Stimulated activated CD4-positive, alpha-beta T cell treated with anti-CD3 and anti-CD28 coated beads, Interleukin-15, amount 100 ng/mL, for 48 hours (primary cell): ENCODE results near the gene UBE2D3.
"Not testable (repeated sequence)": the region's sequence is repeated elsewhere in the genome, so short reads cannot be mapped to it uniquely, and the experiment has no call there.

Experiments used
- DNase-seq, 2 donors: peaks; one replicate each; pipeline ENCODE4 v3.0.0-alpha.2; 2020; ENCODE audit warnings: low read depth in 2 of 2

The UBE2D3 gene

DNA sequence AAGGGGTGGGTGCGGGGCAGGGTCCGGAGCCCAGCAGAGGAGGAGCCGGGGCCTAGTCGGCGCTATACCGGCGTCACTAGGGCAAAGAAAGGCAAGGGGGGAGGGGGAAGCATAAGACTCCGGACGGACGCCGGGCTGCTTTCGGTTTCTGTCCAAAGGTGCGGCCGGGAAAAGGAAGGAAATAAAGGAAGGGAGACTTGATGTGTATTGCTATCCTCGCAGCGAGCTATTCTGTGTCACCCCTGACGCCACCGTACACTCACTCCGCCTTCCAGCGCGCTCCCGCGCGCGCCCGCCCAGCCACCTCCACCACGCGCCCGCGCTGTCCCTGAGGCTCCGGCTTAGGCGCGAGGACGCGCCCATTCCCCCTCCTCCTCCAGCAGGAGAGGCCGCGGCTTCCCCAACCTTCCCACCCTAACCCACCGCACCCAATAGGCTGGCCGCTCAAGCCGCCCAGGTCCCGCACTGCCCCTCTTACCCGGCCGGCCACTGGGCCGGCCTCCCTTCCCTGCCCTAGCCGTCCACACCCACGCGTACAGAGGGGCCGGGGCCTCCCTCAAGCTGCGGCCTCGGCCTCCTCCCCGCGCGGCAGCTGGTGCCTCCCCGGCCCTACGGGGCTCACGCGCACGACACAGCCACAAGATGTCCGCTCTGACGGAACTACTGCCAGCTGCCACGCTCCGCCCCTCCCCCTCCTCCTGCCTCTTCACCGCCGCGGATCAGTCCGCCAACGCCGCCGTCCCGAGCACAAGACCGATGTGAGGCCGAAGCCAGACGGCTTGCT, at the start of gene UBE2D3:
UBE2D3 (minus strand) TSS at position 662 of the 784 bp plus-strand sequence. CDS start 1,043 bp downstream, outside the sequence.
- peak; percentile 93 to 96 for DNase-seq

DNA sequence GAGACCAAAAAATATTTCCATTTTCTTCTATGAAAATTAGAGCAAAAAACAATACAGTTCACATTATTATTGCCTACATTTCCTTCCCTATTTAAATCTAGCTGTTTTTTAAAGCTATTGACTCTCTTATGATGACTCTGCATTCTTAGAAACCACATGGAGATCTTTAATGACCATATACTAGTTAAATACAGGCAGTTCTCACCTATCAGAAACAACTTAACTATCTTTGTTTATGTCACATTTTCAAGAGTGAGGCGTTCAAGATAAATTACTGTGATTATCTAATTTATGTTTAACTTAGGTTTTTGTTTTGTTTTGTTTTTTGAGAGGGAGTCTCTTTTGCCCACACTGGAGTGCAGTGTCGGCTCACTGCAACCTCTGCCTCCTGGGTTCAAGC, 44.4 kb upstream of the UBE2D3 start:
- no peak for DNase-seq

DNA sequence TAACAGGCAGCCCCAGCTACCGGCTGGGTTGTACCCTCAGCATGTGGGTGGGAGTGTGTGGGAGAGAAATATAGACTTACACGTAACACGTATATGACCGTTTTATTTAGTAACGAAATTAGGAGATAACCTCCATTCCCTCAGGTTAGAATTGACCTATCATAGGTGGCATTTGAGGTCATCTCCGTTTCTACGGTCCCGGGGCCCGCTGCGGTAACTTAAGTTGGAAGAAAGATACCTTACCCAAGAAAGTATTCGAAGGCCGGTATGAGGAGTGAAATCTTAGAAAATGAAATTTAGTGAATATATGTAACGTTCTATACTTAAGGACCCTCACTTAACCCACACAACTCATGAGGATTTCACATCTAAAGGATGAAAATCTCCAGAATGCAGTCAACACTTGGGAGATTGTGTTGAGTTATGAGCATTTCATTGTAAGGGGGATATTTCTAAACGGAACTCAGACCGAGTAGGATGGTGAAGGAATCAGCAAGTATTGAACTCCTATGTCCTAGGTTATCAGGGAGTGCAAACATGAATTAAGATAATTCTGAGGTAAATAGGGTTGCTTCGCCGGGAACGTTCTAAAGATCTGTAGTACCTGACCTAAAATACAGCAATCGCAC, 42.3 kb upstream of the UBE2D3 start:
- peak; percentile 41 to 49 for DNase-seq

DNA sequence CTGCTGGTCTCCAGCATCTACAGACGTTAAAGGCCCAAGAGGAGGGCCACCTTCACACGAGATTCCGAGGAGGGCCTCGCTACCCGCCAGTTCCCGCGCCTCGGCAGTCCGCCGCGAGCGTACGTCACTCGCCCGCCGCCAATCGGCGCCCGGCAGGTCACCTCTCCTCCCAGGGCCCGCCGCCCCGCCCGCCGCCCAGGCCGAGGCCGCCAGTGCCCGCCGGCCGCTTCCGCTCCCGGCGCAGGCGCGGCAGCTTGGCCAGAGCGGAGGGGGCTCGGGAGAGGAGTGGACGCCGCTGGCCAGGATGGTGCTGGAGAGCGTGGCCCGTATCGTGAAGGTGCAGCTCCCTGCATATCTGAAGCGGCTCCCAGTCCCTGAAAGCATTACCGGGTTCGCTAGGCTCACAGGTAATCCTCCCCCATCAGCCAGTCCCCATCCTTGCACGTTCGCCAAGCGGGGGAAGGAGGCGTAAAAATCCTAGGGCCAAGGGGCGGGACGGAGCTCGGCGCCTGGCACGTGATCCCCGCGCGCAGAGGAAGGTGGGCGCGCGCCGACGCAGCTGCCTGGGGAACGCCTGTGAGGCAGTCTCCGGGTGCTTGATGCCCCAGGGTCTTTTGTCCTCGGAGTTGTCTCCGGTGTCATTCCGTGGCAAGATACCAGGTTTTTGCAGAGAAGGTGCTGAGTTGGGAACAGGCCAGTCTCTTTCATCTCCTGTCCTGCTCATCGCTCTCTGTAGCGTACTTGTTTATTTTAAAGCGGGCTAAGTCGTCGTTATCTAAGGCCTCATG, 41.6 kb upstream of the UBE2D3 start, which contains the start of gene CISD2:
CISD2 (plus strand) TSS at position 212 of the 788 bp plus-strand sequence; CDS start at position 305, 93 bp downstream.
- peak; percentile 88 for DNase-seq

DNA sequence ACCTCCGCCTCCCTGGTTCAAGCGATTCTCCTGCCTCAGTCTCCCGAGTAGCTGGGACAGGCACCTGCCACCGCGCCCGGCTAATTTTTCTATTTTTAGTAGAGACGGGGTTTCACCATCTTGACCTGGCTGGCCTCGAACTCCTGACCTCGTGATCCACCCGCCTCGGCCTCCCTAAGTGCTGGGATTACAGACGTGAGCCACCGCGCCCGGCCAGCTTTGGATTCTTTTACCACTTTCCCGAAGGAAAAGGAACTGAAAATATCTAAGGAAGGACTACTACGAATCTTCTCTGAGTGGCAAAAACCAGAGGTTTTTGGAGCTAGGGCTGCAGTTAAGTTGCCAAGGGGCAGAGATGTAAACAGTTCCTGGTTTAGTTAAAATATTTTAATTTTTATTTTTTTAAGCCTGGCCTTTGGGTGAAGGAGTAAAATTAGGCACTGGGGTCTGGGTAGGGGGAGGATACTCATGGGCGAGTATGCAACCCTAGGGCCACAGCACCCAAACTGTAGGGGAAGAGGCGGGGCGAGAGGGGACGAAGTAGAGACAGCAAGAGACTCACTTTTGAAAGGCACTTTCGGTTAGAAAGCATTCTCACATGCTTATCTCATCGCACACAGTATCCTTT, 40.9 kb upstream of the UBE2D3 start:
- DNase-seq, result no peak

DNA sequence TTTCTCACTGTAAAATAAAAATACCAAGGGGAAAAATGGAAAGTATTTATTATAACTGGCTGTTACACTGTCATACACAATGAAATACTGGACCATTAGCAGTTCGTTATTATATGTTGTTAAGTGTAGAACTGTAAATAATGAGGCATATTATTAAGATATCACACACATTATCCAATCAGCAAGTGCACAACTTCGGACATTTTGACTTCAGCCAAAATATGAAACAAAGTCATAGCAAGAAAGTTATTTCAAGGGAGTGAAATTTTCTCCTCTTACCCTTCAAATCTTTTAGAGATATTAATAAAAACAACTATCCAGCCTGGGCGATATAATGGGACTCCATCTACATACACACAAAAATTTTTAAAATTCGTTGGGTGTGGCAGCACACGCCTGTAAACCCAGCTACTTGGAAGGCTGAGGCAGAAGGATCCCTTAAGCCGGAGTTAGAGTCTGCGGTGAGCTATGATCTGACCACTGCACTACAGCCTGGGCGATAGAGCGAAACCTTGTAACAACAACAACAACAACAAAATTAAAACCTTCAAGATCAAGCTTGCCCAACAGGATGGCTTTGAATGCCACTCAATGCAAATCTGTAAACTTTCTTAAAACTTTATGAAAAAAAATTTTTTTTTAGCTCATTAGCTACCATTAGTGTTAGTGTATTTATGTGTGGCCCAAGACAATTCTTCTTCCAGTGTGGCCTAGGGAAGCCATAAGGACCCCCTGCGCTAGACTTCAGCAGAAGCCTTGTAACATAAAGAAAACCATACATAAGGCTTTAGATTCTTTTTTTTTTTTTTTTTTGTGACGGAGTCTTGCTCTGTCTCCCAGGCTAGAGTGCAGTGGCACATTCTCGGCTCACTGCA, 40.2 kb upstream of the UBE2D3 start:
- no peak for DNase-seq

DNA sequence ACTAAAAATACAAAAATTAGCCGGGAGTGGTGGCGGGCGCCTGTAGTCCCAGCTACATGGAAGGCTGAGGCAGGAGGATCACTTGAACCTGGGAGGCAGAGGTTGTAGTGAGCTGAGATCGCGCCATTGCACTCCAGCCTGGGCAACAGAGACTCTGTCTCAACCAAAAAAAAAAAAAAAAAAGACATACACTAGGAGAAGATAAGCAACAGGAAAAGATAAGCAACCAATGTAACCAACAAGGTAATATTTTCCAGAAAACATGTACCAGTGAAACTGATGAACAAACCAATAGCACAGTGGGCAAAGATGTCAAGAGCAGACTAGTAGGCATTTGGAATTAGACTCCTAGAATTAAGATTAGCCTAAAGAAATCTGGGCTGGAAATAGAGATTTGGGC, 38.0 kb upstream of the UBE2D3 start:
- DNase-seq, result not testable (repeated sequence)

DNA sequence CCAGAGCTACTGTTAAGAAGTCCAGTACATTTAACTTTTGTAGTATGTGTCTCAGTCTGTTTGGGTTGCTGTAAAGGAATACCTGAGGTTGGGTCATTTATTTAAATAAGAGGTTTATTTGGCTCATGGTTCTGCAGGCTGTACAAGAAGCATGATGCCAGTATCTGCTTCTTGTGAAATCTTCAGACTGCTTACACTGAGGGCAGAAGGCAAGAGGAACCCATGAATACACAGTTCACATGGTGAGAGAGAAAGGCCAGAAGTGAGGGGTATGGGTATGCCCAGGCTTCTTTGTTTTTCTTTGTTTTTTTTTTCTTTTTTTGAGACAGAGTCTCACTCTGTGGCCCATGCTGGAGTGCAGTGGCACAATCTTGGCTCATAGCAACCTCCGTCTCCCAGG, 35.4 kb upstream of the UBE2D3 start:
- no peak for DNase-seq

DNA sequence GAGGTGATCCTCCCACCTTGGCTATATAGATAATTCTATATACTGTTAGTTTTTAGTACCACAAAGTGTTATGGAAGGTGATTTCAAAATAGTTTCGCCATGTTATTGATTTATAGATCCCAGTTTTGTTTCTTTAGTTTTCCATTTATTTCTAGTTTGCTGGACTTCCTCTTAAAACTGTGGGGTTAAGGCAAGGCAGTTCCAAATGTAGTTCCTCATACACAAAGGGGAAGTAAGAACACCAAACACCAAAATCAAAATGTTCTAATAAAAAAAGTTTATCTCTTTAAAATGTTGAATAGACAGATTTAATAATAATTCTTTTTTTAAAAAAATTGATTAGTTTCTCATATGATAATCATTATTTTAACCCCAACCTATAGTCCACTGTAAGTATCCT, 34.7 kb upstream of the UBE2D3 start:
- DNase-seq, result no peak

DNA sequence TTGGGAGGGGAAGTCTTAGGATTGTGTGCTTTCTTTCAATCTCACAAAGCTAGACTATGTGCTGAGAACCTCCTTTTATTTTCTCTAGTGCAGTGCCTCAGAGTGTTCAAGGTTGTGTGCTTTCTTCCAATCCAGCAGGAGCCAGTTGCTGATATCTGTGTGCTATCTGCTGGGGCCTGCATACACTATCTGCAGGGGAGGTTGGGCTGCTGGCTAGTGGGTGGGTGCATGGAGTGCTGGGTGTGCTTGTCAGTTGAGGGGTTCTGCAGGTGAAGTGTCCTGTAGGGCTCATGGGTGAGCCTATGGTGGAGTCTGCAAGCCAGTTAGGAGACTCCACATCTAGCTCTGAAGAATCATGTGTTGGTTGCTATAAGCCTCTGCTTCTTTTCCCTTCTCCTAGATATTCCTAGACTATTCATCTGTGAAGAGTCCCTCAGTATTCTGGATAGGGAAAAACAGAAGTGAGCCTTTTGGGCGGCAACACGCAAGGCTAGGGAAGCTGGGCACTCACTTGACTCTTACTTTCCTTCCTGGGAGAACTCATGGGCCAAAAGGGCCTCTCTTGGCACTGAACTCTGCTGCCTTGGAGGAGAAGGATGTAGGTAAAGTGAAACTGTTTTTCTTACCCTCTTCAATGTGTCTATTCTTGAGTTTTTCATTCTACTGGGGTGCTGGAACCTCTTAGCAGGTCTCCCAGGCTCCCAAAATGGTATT, 33.4 kb upstream of the UBE2D3 start:
- no peak for DNase-seq

DNA sequence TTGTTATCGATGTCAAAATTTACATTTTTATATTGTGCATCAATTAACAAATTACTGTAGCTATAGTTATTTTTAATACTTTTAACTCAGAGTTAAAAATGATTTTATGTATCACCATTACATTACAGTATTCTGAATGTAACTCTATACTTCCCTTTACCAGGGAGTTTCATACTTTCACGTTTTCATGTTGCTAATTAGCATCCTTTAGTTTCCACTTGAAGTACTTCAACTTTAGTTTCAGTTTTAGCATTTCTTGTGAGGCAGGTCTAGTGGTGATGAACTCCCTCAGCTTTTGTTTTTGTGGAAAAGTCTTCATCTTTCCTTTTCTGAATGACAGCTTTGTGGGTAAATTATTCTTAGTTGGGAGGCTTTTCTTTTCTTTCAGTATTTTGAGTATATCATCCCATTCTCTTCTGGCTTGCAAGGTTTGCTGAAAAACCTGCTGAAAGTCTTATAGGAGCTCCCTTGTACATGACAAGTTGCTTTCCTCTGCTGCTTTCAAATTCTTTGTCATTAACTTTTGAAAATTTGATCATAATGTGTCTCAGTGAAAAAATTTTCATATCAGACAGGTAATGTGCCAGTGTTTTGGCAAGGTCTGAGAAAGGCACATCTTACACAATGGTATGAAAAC, 31.6 kb upstream of the UBE2D3 start:
- no peak for DNase-seq

DNA sequence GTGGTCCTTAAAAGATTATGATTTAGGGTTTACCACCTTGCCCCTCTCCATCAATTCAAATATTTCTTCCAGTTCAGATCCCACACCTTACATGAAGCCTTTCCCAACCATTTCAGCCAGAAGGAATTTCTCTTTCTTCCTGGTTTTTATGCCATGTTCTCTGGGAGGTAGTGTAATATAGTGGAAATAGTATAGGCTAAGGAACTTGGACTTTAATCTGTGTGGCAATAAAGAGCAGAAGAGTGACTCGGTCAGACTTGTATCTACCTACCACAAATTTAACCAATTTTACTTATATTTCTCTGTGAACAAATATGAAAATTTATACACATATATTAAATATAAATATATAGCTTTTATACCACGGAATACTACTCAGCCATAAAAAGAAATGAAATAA, 23.0 kb upstream of the UBE2D3 start:
- no peak for DNase-seq

DNA sequence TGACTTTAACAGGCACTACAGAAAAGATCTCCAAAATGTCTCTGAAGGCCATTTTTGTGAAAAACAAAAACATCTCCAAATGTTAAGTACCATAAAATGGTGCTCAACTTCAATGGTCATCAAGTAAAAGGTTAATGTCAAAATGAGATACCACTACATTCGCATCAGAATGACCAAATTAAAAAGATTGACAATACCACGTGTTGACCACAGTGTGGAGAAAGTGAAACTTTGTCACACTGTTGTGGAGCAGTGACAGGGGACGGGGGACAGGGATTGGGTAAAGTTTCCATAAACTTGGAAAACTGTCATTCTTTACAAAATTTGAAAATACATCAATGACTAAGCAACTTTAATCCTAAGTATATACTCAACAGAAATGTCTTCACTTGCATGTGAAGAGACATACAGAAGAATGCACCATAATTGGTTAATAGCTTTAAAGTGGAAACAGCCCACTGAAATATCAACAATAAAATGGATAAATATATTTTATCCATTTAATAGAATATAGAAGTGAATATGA, 22.3 kb upstream of the UBE2D3 start:
- DNase-seq, result no peak

DNA sequence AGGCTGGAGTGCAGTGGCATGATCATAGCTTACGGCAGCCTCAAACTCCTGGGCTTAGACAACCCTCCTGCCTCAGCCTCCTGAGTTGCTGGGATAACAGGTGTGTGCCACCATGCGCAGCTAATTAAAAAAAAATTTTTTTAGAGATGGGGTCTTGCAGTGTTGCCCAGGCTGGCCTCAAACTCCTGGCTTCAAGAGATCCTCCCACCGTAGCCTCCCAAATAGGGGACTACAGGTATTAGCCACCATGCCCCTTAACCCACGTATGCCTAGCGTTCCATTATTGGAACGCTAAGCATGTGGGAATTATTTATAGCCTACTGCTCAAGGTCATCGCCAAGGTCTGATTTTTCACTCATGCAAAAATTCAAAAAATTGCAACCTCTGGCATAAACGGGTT, 20.3 kb upstream of the UBE2D3 start:
- DNase-seq, result no peak

DNA sequence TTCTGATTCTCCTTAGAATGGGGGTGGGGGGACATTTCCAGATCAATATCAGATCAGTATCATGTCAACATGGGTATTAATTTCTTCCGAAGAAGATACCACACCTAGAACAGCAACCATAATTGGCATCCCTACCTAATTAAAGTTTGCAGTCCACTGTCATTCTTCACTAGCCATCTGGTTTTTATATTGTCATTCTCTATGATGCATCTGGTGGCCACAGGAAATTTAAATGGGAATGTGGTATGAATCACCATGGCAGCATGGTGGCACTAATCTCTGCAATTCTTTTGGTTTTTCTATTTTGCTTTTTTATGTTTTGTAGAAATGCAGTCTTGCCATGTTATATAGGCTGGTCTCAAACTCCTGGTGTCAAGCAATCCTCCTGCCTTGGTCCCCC, 16.6 kb upstream of the UBE2D3 start:
- no peak for DNase-seq

DNA sequence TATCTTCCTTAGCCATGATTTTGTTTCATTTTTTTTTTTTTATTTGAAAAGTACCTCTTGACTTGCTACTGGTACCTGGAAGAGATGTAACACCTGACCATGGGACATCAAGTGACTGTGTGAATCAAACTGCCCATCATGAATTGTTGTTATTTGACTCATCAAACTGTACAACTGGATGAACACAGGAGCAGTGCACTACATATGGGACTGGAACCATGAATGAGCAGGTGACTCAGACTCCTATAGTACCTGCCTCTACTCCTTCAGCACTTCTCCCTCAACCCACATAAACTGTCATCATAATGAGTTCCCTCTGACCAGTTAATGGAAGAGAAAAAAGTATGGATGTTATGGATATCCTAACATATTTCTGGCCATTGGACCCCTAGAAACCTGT, 15.9 kb upstream of the UBE2D3 start:
- no peak for DNase-seq

DNA sequence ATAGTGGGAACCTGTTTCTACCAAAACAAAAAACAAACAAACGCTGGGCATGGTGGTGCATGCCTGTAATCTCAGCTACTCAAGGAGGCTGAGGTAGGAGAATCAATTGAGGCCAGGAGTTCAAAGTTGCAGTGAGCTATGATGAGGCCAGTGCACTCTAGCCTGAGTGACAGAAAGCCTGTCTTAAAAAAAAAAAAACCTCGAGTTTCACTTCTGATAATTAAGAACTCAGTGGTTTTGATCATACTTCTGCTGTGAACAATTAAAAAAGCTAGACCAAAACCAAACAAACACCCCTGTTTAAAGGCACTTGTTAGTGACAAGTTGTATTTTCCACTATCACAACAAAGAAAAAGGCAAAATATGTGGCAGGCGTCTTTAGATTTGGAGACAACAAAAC, 15.0 kb upstream of the UBE2D3 start:
- no peak for DNase-seq

DNA sequence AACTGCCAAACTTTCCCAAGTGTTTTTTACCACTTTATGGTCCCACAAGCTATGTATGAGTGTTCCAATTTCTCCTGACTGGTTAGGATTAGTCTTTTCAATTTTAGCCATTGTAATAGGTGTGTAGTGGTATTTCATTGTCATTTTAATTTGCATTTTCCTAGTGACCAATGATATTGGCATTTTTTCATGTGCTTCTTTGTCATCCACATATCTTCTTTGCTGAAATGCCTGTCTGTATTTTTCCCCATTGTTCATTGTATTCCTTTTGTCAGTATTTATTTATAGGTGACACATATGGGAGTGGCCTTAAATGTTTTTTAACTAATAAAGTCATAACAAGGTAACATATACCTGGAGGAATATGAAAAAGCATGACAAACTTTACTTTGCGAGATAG, 9.2 kb upstream of the UBE2D3 start:
- DNase-seq, result no peak

DNA sequence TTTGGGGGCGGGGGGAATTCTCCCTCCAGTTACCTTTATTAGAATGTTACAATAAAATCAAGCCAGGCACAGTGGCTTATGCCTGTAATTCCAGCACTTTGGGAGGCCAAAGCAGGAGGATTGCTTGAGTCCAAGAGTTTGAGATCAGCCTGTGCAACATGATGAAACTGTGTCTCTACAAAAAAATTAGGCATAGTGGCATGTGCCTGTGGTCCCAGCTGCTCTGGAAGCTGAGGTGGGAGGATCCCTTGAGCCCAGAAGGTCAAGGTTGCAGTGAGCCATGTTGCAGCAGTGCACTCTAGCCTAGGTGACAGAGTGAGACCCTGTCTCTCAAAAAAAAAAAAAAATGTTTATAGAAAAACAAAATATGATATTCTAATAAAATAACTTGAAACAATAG, 5.3 kb upstream of the UBE2D3 start:
- no peak for DNase-seq

DNA sequence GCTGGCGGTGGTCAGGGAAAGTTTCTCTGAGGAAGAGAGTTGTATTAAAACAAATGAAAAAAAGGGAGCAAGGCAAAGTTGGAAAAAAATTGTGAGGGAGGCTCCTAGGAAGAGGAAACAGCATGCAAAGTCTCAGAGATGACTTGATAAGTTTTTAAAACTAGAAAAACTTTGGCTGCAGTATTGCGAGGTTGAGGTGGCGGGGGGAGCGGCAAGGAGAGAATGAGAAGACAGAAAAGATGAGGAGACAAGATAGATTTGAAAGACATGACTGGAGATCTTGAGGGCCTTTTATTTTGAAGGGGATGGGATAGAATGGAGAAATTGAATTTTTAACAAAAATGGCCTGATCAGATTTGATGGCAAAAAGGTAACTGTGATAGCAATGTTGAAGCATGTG, 4.8 kb upstream of the UBE2D3 start:
- no peak for DNase-seq
